GM18870 (cell line): ENCODE measurements around the gene KCNC4.

Experiments
- ATAC-seq: cut with Tn5 transposase; IDR thresholded peaks from one replicate; pipeline ENCODE4 v1.9.1; 2021; ENCODE audit warnings: moderate library complexity; ENCODE audit not compliant: unreplicated experiment

Gene KCNC4

DNA sequence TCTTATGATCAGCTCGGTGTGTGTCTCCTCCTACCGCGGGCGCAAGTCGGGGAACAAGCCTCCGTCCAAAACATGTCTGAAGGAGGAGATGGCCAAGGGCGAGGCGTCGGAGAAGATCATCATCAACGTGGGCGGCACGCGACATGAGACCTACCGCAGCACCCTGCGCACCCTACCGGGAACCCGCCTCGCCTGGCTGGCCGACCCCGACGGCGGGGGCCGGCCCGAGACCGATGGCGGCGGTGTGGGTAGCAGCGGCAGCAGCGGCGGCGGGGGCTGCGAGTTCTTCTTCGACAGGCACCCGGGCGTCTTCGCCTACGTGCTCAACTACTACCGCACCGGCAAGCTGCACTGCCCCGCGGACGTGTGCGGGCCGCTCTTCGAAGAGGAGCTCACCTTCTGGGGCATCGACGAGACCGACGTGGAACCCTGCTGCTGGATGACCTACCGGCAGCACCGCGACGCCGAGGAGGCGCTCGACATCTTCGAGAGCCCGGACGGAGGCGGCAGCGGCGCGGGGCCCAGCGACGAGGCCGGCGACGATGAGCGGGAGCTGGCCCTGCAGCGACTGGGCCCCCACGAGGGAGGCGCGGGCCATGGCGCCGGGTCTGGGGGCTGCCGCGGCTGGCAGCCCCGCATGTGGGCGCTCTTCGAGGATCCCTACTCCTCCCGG is 1.5 kb downstream of the KCNC4 start:
- ATAC-seq = no peak

DNA sequence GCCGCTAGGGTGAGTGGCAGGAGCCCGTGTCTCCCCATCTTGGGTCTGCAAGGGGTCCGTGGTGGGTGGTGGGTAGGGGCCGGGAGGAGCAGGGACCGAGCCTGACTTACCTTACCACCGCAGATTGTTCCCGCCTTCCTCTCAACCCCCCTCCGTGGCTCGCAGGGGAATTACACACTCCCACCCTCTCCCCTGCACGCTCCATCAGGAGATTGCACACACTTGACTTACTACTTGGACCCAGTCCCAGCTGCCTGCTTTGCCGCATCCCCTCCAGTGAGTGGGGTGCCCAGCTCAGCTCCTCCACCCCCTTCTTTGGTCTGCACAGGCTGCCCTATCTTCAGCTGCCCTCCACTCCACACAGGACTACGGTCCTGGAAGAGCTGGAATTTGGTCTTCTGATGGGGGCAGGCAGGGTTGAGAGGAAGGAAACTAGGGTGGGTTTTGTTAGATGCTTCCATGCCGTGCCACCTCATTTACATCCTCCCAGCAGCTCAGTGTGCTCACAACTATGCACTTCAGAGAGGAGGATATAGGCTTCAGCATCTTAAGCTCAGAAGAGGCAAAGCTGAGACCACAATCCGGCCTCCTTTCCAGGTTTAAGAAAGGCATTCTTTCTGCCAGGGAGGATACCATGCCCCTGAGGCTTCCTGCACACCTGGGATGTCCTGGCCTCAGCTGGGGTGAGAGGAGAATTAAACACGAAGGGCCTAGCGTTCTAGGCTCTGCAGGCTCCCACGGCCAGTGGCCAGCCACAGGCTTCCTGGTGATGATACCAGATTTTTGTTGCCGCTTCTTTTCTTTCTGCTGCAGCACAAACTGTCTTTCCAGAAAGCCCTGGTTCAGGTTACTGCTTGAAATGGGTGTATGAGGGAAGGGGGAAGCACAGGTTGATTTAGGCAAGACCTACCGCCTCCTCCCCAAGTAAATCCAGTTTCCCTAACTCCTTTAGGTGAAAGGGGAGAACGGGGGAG is 2.3 kb downstream of the KCNC4 start:
- ATAC-seq = no peak

DNA sequence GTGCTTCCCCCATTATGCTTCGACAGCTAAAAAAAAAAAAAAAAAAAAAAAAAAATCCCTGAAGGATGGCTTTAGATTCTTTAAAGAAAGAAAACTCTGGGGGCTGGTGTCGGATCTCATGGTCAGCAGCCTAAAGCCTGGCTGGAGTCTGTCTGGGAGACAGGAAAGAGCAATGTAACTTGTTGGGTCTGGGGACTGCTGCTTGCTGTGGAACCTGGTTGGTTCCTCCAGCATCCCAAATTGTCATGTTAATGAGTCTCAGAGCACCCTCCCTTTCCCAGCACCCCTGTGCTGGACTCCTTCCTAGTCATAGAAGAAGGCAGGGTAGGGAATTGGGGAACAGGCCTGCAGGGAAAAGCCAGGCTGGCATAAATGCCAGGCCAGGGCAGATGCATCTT is 3.0 kb downstream of the KCNC4 start:
- ATAC-seq = no peak

DNA sequence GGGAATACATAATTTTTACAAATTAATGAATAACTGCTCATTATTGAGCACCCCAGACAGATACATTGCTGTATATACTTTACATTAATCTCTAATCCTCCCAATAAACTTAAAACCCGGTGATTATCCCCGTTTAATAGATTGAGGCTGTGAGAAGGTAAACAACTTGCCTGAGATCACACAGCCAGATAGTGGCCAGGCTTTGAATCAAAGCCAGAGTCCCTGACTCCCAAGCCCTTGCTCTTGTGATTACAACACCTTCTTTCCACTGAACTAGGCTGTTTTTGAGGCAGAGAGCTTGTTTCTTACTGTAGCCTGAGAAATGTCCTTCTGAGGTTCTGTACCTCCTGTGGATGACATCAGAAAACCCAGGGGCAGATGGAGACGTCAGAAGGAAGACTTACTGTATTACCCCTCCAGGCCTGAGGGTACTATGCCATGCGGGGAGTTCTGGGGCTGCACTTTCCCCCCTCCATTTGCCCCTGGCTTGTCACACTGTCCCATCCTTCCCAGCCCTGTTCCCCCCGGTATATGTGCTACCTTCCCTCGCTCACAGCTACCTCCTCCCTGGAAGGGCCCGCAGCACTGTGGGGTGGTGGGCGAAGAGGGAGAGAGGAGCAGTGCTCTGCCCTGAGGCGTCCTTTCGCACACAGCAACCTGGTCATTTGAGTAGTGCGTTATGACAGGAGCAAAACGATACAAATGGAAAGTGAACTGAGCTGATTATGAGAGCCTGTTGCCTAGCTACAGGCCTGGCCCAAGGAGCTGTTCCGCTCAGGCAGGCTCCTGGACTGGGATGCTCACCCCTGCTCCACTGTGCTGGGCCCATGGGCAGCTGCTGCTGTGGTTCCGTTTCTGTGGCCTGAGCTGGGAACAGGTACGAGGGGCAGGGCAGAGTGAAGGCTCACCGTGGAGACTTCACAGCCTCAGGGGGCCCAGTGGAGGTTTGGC is 4.6 kb downstream of the KCNC4 start:
- no peak for ATAC-seq

DNA sequence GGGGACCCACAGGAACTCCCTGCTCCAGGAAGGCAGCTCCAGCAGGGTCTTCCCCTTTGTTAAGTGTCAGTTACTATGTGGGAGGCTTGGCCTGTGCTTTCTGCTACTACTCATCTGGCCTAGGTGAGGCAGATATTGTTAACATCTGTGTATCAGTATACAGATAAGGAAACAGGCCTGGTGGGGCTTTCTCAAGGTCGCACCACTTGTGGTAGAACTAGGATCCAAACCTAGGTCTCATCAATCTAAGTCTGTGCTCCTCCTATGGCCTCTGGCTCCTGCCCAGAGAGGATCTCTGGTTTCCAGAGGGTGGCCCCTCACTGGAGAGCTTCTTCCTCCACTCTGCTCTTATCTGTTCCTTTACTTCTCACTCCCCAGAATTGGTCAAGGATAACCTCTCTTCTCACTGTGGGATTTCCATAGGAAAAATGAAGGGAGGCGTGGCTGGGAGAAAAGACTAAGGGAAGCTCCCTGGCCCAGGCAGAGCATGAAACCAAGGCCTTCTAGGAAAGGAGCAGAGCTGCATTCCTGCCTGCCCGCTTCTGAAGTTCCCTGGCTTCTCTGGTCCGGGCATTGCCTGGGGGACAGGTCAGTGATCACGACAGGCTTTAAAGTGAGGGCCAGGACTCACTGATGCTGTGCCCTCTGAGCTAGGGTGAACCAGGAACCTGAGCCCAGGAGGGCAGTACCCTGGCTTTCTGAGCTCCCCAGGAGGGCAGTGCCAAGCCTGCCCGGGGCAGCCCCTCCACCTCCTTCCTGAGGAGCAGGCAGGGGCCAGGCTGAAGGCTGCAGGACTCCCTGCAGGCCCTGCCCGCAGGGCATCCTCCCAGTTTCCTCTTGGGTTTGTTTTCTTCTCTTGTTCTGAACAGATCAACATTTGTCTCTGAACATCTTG is 5.8 kb downstream of the KCNC4 start:
- ATAC-seq = no peak

DNA sequence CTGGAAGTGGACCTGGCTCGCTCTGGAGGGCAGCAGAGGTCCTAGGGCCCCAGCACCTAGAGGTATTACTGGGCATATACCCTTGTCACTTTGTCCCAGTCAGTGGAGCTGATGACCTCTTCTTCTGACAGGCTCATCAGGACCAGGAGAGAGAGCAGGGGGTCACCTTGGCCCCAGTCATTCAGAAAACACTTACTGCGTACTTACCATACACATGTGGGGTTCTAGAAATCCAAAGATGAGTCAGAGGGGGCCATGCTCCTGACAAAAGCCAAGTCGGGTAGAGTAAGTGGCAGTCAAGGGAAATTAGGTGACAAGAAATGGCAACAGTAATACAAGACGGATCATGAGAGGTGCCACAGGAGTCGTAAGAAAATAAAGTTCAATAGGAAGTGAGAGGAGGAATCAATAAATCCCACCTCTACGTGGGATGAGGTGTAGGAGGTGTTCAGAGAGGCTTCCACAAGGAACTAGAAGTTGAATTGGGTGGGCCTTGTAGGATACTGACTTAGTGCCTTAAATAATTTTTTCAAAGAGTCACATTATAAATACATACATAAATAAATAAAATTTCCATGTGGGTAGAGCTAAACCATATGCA is 6.8 kb downstream of the KCNC4 start:
- no peak for ATAC-seq

DNA sequence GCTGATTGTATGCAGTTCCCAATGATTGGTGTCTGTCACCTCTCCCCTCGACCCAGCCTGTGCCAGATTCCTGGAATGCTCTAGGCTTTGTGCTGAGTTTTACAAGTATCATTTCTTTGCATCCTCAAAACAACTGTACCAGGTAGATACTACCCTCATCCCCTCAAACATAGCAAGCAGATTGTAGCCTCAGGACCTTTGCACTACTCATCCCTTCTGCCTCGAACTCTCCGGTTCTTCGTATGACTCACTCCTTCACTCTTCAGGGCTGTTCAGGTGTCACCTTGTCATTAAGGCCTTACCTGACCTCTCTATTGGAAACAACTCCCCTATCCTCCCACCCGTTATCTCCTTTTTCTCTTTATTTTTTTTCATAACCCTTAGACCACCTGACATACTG is 8.0 kb downstream of the KCNC4 start:
- ATAC-seq = no peak

DNA sequence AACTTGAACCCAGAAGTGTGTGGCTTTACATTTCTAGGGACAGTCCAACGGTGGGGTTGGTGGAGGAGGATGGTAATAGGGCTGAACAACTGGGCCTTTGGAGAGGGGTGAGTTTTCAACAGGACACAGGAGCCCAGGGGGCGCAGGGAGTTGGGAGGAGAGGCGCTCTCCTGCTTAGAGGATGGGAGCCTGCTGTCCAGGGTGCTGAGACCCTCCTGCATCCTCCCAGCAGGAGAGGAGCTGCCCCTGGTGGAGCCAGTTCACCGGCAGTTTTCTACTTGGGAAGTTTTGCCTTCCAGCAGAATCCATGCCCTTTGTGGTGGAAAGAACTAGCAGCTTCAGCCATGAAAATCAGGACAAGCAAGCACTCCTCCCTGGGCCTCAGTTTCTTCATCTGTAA is 8.6 kb downstream of the KCNC4 start:
- ATAC-seq = no peak

DNA sequence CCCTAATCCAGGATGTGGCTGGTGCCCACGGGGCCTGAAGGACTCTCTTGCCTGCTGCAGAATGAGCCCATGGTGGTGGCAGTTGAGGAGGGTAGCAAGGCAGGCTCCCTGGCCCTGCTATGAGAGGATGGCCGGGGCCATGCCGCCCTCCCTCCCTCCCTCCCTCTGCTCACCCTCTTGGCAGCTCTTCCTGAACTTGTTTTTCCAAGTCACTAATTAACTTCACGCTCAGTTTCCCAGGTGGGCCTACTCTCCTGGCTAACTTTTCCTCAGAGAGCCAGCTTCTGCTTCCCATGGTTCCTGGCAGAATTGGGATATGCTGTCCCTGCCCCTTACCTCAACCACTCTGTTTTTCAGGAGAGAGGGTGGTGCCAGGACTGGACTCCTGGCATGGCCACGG is 10.2 kb downstream of the KCNC4 start:
- no peak for ATAC-seq

DNA sequence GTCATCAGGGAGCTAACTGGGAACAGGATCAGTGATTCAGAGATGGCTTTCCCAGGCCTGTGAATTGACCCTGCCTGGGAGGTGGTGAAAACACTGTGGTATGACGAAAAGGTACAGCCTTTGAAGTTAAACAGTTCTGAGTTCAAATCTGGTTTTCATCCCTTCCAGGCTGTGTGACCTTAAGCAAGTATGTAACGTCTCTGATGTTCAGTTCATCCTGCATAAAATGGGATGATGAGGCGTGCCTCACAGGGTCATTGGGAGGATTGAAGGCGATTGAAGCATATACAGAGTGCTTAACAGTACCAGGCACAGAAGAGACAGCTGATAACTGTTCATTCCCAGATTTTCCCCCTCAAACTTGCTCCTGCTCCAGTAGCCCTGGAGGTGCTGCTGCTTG is 11.0 kb downstream of the KCNC4 start:
- ATAC-seq = no peak

DNA sequence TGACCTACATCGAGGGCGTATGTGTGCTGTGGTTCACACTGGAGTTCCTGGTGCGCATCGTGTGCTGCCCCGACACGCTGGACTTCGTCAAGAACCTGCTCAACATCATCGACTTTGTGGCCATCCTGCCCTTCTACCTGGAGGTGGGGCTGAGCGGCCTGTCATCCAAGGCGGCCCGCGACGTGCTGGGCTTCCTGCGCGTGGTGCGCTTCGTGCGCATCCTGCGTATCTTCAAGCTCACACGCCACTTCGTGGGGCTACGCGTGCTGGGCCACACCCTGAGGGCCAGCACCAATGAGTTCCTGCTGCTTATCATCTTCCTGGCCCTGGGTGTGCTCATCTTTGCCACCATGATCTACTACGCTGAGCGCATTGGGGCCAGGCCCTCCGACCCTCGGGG is 13.0 kb downstream of the KCNC4 start:
- ATAC-seq = no peak

DNA sequence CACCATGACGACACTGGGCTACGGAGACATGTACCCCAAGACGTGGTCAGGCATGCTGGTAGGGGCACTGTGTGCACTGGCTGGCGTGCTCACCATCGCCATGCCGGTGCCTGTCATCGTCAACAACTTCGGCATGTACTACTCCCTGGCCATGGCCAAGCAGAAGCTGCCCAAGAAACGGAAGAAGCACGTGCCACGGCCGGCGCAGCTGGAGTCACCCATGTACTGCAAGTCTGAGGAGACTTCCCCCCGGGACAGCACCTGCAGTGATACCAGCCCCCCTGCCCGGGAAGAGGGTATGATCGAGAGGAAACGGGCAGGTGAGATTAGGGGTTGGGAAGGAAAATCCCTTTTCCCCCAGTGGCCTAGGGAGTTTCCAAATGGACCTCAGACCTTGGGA is 13.5 kb downstream of the KCNC4 start:
- no peak for ATAC-seq

DNA sequence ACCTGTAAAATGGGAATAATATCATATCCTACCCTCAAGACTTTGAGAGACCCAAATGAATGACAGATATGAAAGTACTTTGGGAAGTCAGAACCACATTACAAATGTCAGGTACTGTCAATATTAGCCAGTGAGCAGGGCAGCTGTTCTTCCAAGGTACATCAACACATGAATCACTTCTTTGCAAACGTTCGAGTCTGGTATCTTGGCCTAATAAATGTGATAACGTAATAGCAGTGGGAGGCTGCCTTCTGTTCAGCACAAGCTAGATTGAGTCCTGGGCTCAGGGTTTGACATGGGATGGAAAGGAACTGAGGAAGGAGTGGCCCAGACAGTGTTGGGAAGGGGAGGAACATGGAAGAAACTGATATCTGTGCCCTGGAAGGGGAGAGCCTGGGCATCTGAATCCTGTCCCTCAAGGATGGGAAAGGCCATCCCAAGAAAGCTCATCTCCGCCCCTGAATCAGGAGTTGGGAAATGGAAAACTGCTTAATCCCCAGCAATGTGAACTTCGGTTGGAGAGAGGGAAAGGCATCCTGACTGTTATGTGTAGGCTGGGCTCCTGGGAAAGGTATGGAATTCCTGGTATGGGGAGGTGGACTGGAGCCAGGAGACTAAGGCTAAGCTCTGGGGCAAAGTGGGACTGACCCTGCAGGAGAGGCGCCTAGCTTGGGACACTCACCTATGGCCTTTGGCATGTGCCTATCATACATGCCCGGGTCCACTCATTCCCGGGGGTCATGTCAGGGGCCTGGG is 14.3 kb downstream of the KCNC4 start:
- ATAC-seq = no peak

DNA sequence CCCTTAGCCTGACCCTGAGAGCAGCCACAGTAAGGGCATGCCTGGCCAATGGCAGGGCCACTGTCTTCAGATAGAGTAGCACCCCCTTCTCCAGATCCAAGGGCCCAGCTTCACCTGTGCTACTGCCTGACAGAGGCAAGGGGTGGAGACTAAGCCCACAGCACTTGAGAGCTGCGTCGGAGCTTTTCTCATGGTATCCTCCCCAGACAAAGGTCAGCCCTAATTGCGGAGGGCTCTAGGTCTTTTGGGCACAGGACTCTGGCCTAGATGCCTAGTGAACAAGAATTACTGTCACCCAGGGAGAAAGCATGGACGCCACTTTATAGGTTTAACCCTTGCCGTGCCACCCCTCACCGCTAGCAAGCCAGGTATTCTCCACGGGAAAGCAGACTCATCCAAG is 15.1 kb downstream of the KCNC4 start:
- no peak for ATAC-seq

DNA sequence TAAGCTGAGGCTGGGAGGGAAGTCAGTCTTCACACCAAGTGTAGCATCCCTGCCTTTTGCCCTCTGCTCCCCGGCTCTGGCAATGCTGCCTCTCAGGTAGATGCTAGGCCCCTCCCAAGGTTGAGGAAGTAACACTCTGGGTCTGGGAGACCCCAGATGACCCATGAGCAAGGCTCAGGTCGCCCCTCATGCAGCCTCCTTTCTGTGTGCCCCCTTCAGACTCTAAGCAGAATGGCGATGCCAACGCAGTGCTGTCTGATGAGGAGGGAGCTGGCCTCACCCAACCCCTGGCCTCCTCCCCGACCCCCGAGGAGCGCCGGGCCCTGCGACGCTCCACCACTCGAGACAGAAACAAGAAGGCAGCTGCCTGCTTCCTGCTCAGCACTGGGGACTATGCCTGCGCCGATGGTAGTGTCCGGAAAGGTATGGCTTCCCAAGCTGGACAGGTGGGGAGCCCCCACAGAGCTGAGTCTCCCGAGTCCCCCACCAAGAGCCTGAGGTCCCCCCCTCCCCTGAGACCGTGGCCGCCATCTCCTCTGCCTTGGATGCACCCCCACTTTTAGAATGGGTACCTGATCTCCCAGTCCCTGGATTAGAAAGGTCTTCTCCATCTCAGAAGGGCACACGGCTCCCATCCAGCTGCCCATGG is 15.8 kb downstream of the KCNC4 start:
- no peak for ATAC-seq

DNA sequence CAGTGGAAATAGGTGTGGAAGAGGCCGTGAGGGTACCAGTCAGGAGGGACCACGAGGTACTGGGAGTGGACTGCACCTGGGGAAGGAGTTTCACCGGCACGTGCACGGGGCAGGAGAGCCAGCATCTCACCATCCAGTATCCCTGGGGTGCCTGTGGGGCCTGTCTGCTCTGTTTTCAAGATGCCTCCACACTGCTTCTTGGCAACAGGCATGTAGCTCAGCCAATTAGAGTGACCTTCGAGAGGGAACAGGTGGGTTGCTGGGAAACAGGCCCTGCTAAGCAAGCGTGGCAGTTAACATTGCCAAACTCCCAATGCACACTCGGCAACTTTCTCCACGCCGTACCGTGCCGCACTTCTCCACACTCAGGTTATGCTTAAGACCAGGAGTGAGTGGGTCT is 17.7 kb downstream of the KCNC4 start:
- no peak for ATAC-seq

DNA sequence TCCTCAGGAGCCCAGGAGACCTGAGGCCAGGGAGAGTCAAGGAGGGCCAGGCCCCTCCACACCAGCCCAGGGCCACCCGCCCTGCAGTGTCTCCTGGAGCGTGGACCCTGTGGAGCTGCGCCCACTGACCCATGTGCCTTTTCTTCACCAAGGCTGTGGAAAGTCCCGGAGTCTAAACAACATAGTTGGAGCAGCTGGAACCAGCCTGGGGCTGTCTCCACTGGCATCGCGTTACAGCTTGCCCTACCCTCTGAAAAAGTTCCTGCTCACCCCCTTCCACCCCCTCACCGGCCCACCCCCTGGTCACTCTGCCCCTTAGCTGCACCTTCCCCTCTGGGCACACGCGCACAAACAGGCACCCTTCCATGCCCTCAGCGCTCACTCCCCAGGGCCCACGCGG is 18.3 kb downstream of the KCNC4 start:
- no peak for ATAC-seq

DNA sequence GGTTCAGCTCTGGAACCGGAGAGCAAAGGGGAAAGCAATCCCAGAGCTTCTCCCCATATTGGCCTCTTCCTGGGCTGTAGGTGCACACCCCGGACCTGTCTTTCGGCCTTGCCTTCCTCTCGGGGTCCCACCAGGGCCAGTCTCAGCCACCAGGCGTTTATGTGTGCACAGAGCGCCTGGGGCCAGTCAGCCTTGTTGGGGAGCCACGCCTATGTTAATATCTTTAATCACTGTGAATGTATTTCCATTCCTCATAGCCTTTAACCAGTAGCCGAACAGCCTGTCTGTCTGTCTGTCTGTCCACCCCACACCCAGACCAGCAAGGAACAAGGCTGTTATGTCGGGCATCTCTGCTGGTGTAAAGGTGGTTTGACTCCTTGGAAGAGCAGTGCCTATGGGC is 18.8 kb downstream of the KCNC4 start:
- ATAC-seq = no peak
